ENCODE data around the gene RAD51. TPM values are rescaled to one million over a fixed set of nuclear protein-coding genes. Genes with fewer than 3 reads are reported as not detected.

The RAD51 gene
- 41.6 and 42.4 TPM in 2 replicates for total RNA-seq (2021; fragmentation: NEBNext Ultra II Directional; extraction: Animal tissue kit (Norgen Biotek cat#: 25700))
- polyA plus RNA-seq (2011; rRNA removed), result 25.2 and 32.2 TPM in 2 replicates
- 30.9 TPM for polyA plus RNA-seq (2011; cell fraction: cytosol; rRNA removed)
- 24.2 TPM for polyA plus RNA-seq (2011; cell fraction: nucleus; rRNA removed)
- polyA plus RNA-seq (2012, experiment 1 of 2), result 33.8 to 46.3 TPM (median 41.0 TPM) in 4 replicates
- polyA plus RNA-seq (2012, experiment 2 of 2), result 9.7 TPM
- 14.0 TPM for polyA plus RNA-seq (2013, experiment 1 of 2)
- polyA plus RNA-seq (2013, experiment 2 of 2), result 12.9 TPM
- polyA minus RNA-seq (2011; rRNA and poly(A)+ RNA removed), result 46.5 and 51.4 TPM in 2 replicates
- 21.7 TPM for polyA minus RNA-seq (2011; cell fraction: cytosol; rRNA and poly(A)+ RNA removed)
- polyA minus RNA-seq (2011; cell fraction: nucleus; rRNA and poly(A)+ RNA removed), result 21.8 TPM
- long read RNA-seq, experiment 1, transcript RAD51-201 (10 exons, 2,449 nt), result major isoform, 14 of 36 reads
- long read RNA-seq, experiment 1, partial matches to known transcripts, result 14 of 36 reads
- long read RNA-seq, experiment 1, other reads (novel, unspliced or antisense), result 8 of 36 reads
- long read RNA-seq, experiment 2, transcript RAD51-201 (10 exons, 2,449 nt), result major isoform, 34 of 64 reads
- long read RNA-seq, experiment 2, partial matches to known transcripts, result 18 of 64 reads
- long read RNA-seq, experiment 2, other reads (novel, unspliced or antisense), result 10 of 64 reads

DNA sequence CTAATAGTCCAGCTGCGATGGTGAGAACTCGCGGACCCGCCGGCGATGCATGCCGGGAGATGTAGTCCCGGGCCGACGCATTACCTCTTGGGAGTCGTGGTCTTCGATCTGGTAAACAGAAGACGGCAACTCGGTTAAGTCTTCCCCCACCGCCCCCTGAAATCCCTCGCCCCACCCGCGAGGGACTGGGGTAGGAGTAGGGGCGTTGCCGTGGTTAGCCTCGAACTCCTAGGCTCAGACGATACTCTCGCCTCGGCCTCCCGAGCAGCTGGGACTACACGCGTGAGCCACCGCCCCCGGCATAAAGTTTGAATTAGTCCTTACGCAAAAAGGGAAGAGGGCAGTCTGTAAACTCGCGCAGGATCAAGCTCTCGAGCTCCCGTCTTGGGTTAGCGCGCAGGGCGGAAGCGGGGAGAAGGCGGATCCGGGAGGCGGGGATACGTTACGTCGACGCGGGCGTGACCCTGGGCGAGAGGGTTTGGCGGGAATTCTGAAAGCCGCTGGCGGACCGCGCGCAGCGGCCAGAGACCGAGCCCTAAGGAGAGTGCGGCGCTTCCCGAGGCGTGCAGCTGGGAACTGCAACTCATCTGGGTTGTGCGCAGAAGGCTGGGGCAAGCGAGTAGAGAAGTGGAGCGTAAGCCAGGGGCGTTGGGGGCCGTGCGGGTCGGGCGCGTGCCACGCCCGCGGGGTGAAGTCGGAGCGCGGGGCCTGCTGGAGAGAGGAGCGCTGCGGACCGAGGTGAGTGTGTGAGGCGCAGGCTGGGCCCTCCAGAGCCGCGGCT lies at the start of gene RAD51:
RAD51 (plus strand) TSS at position 487 of the 781 bp plus-strand sequence. CDS start 3,585 bp downstream, outside the sequence.
- Histone ChIP-seq H4K5ac (ENCODE audit: insufficient read length, low read depth, low read length) (peak within 1 kb of the TSS; percentile 71), H2BK12ac (ENCODE audit: low read depth, low read length) (no peak within 1 kb of the TSS; the same call in 1 of the 2 replicates), H3K27ac (ENCODE audit: low read depth, low read length) (peak within 1 kb of the TSS; percentile 96), H3K4me2 (ENCODE audit: insufficient read depth in 1 of 2, low read depth in 2 of 2, low read length in 2 of 2) (peak within 1 kb of the TSS; percentile 68 to 94), H3K79me2 (ENCODE audit: control insufficient read depth in 1 of 2, insufficient read depth in 2 of 2, low read length in 2 of 2) (peaks cover 0 to 16% of the 10 kb centered on the region in 2 experiments; a peak in 2 of 4 replicates), H3K9me3 (ENCODE audit: insufficient read depth in 2 of 2, low read depth in 1 of 2, low read length in 1 of 2) (no peaks in the 10 kb centered on the region), H3K4ac (replicated peaks; ENCODE audit: insufficient read length, low read depth, low read length) (peak within 1 kb of the TSS; percentile 81), H2BK20ac (ENCODE audit: low read length) (no peak within 1 kb of the TSS), H4K8ac (ENCODE audit: extremely low read depth, insufficient read depth, low read length) (peak within 1 kb of the TSS; percentile 94), H3K4me3 (ENCODE audit: extremely low read depth in 1 of 4, insufficient read depth in 2 of 4, low read depth in 3 of 4, low read length in 4 of 4) (peak within 1 kb of the TSS; percentile 57 to 96 (median 86)), H2BK15ac (ENCODE audit: low read length) (no peak within 1 kb of the TSS; the same call in 1 of the 2 replicates), H3K9ac (replicated peaks in 1 of 4; ENCODE audit: extremely low read depth in 1 of 4, low read depth in 3 of 4, low read length in 3 of 4) (peak within 1 kb of the TSS; percentile 87 to 96 (median 96)), H3K14ac (ENCODE audit: insufficient read length) (no peak within 1 kb of the TSS), H3K56ac (replicated peaks; ENCODE audit: insufficient read length, low read depth, low read length) (peak within 1 kb of the TSS; percentile 95), H3K23me2 (ENCODE audit: low read depth, low read length) (peaks cover 5% of the 10 kb centered on the region), H3K36me3 (ENCODE audit: control insufficient read depth in 2 of 4, insufficient read depth in 4 of 4, low read length in 3 of 4) (peaks cover 4 to 12% (median 7%) of the 10 kb centered on the region in 4 experiments; a peak in 7 of 8 replicates), H4K20me1 (replicated peaks in 1 of 2; ENCODE audit: control insufficient read depth in 1 of 2, insufficient read depth in 2 of 2, low read length in 2 of 2) (peaks cover 0 to 4% of the 10 kb centered on the region in 2 experiments), H3K23ac (ENCODE audit: insufficient read length) (no peak within 1 kb of the TSS), H3K4me1 (replicated peaks in 1 of 4; ENCODE audit: control insufficient read depth in 3 of 4, insufficient read depth in 4 of 4, low read length in 3 of 4) (peaks cover 0 to 3% (median 1%) of the 10 kb centered on the region in 4 experiments; a peak in 1 of 7 replicates), H2BK120ac (replicated peaks; ENCODE audit: low read depth, low read length) (no peak within 1 kb of the TSS), H3K18ac (ENCODE audit: extremely low read depth, low read length) (peak within 1 kb of the TSS; percentile 87), H2BK5ac (ENCODE audit: low read depth, low read length) (peak within 1 kb of the TSS; percentile 91), H2AFZ (ENCODE audit: low read length) (peak within 1 kb of the TSS; percentile 97), H3K27me3 (replicated peaks in 1 of 4; ENCODE audit: control insufficient read depth in 3 of 4, extremely low read depth in 1 of 4, insufficient read depth in 3 of 4, low read length in 3 of 4) (no peaks in the 10 kb centered on the region), H3K79me1 (ENCODE audit: low read depth, low read length) (peaks cover 4% of the 10 kb centered on the region; the same call in 1 of the 2 replicates), H2AK5ac (ENCODE audit: low read depth, low read length) (no peak within 1 kb of the TSS), H4K91ac (replicated peaks; ENCODE audit: insufficient read length, low read length) (peak within 1 kb of the TSS; percentile 72)
- DNase-seq (ENCODE audit: low read depth in 1 of 2, low spot score in 2 of 2) (peak; percentile 70 to 92), FAIRE-seq (no peak)
- 1% methylated on average over 55 of the region's 81 CpGs; no CpG with 5 or more reads in 1 of the 2 experiments for WGBS, 2 experiments (ENCODE audit: extremely low coverage in 1 of 2, insufficient coverage in 1 of 2, insufficient read length in 1 of 2, insufficient replicate concordance in 2 of 2, low coverage in 1 of 2, low lambda C conversion rate in 2 of 2, missing lambda C conversion rate in 1 of 2)
- ChIA-PET CTCF (ENCODE audit: partially characterized antibody) (interaction anchor here (0.8 to 2.1 kb wide), 9 partner anchors 9 to 235 kb away, joined by 3 to 11 read pairs (median 3); no protein-coding TSS in a partner anchor), POLR2A (ENCODE audit: partially characterized antibody) (interaction anchor here (0.7 to 2.1 kb wide), 36 partner anchors 9 to 259 kb away, joined by 3 to 9 read pairs (median 3); partner anchors contain the start of genes CCDC32, CHAC1, DNAJC17 and GCHFR)
- TF ChIP-seq ASH2L (IDR thresholded peaks at IDR 0.05; ENCODE audit: low read length) (peak; percentile 44), CREB1 (IDR thresholded peaks at IDR 0.05) (peak; percentile 86), HDAC2 (IDR thresholded peaks at IDR 0.05; ENCODE audit: borderline replicate concordance in 1 of 2, low read depth in 2 of 2, low read length in 2 of 2) (peak in 1 of 2 experiments; percentile 85; a peak in 2 of 4 replicates), SIRT6 (IDR thresholded peaks at IDR 0.05; ENCODE audit: low read length) (no peak), NANOG (IDR thresholded peaks at IDR 0.05; ENCODE audit: insufficient read depth, low read depth, low read length, poor library complexity, severe bottlenecking) (peak; percentile 54), KDM4A (IDR thresholded peaks at IDR 0.05; ENCODE audit: low read depth, low read length, severe bottlenecking) (peak; percentile 69), POLR2AphosphoS5 (IDR thresholded peaks at IDR 0.05; ENCODE audit: low read depth, low read length) (peak; percentile 88), CBX5 (IDR thresholded peaks at IDR 0.05; ENCODE audit: low read depth, low read length) (no peak)
